ENCODE data around the gene ZNF142. TPM values are rescaled to one million over a fixed set of nuclear protein-coding genes. Genes with fewer than 3 reads are reported as not detected.

Gene ZNF142
- total RNA-seq, 1 experiment from 2014 or later = 35.5 TPM

DNA sequence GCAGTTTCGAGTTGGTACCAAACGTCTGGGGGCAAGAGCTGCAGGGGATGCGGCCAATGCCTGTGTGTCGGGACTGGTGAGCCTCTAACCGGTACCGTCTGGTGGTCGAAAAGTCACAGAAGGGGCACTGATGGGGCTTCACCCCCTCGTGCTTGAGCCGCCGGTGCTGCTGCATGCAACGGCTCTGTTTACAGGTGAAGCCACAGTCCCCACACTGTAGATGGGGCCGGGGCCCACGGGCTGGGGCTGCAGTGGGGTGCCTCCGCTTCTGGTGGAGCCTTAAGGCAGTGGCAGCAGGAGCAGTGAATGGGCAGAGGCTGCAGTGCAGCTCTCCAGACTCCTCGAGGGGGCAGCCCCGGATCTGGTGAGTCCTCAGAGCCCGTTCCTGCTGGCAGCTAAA is 16.6 kb downstream of the ZNF142 start:
- Histone ChIP-seq H3K4me2 (ENCODE audit: low read length) (no peak overlapping the region), H3K9ac (ENCODE audit: low read length) (no peak overlapping the region), H3K4me3 (ENCODE audit: low read length) (no peak overlapping the region), H3K9me2 (replicated peaks; ENCODE audit: low read length) (no peaks in the 10 kb centered on the region), H3K79me2 (ENCODE audit: low read length) (peaks cover 22% of the 10 kb centered on the region), H3F3A (ENCODE audit: low read length, unreplicated experiment) (no peaks in the 10 kb centered on the region), H2AFZ (ENCODE audit: low read length) (no peak overlapping the region), H3K36me3 (ENCODE audit: low read depth, low read length) (peaks cover 73% of the 10 kb centered on the region), H3K4me1 (ENCODE audit: insufficient read depth, low read length) (peaks cover 31% of the 10 kb centered on the region), H3K27ac (ENCODE audit: low read length) (no peak overlapping the region), H4K20me1 (ENCODE audit: low read length) (no peaks in the 10 kb centered on the region), H3K9me3 (ENCODE audit: low read length) (no peaks in the 10 kb centered on the region), H3K27me3 (ENCODE audit: low read length) (no peaks in the 10 kb centered on the region)
- no peak for DNase-seq
- intact Hi-C loops (cut with micrococcal nuclease) = no loop called here
- TF ChIP-seq EZH2 (IDR thresholded peaks at IDR 0.05; ENCODE audit: low read length, unreplicated experiment) = no peak
- TF ChIP-seq, protein P1, sequence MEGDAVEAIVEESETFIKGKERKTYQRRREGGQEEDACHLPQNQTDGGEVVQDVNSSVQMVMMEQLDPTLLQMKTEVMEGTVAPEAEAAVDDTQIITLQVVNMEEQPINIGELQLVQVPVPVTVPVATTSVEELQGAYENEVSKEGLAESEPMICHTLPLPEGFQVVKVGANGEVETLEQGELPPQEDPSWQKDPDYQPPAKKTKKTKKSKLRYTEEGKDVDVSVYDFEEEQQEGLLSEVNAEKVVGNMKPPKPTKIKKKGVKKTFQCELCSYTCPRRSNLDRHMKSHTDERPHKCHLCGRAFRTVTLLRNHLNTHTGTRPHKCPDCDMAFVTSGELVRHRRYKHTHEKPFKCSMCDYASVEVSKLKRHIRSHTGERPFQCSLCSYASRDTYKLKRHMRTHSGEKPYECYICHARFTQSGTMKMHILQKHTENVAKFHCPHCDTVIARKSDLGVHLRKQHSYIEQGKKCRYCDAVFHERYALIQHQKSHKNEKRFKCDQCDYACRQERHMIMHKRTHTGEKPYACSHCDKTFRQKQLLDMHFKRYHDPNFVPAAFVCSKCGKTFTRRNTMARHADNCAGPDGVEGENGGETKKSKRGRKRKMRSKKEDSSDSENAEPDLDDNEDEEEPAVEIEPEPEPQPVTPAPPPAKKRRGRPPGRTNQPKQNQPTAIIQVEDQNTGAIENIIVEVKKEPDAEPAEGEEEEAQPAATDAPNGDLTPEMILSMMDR (conservative IDR thresholded peaks at IDR 0.05; ENCODE audit: low read depth, low read length) = no peak
- no peak for TF ChIP-seq EZH2phosphoT487 (IDR thresholded peaks at IDR 0.05; ENCODE audit: borderline replicate concordance, low read length)
- ChIA-PET POLR2A (ENCODE audit: unreplicated experiment) (no interaction called here), CTCF (no interaction called here)
- ATAC-seq = no peak
- BruUV-seq (replicated peaks) = no TSS peak

DNA sequence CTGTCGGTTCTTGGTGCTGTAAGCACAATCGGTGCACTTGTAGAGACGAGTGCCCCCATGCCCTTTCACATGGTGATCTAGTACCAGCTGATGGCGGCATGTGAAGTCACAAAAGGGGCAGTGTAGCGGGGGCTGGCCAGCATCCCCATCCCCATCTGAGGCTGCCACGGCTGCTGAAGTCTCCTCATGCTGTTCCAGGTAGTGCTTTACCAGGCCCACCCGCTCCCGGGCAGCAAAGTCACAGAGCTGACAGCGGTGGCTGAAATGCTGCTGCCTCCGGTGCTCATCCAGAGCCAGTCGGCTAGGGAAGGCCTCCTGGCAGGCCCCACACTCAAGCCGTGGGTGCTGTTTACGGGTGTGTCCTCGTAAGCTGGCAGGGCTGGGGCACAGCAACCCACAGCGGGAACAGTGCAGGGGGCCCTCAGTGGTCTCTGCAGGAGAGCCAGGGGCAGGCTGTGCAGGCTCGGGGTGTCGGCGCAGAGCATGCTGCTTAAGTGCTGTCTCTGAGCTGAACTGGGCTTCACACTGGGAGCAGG is 17.2 kb downstream of the ZNF142 start:
- TF ChIP-seq EZH2 (IDR thresholded peaks at IDR 0.05; ENCODE audit: low read length, unreplicated experiment) = no peak
- TF ChIP-seq, protein P1 (conservative IDR thresholded peaks at IDR 0.05; ENCODE audit: low read depth, low read length) = no peak
- TF ChIP-seq EZH2phosphoT487 (IDR thresholded peaks at IDR 0.05; ENCODE audit: borderline replicate concordance, low read length) = no peak
- Histone ChIP-seq H2AFZ (ENCODE audit: low read length) (no peak overlapping the region), H3K4me3 (ENCODE audit: low read length) (no peak overlapping the region), H3K9me3 (ENCODE audit: low read length) (no peaks in the 10 kb centered on the region), H3F3A (ENCODE audit: low read length, unreplicated experiment) (no peaks in the 10 kb centered on the region), H3K79me2 (ENCODE audit: low read length) (peaks cover 16% of the 10 kb centered on the region), H3K36me3 (ENCODE audit: low read depth, low read length) (peaks cover 74% of the 10 kb centered on the region), H3K9ac (ENCODE audit: low read length) (no peak overlapping the region), H3K4me2 (ENCODE audit: low read length) (no peak overlapping the region), H3K4me1 (ENCODE audit: insufficient read depth, low read length) (peaks cover 31% of the 10 kb centered on the region), H3K27me3 (ENCODE audit: low read length) (no peaks in the 10 kb centered on the region), H3K9me2 (replicated peaks; ENCODE audit: low read length) (no peaks in the 10 kb centered on the region), H3K27ac (ENCODE audit: low read length) (no peak overlapping the region), H4K20me1 (ENCODE audit: low read length) (no peaks in the 10 kb centered on the region)
- CTCF ChIA-PET = no interaction called here
- intact Hi-C loops (cut with micrococcal nuclease) = no loop called here
- POLR2A ChIA-PET (ENCODE audit: unreplicated experiment) = no interaction called here
- no TSS peak for BruUV-seq (replicated peaks)
- DNase-seq (no peak), ATAC-seq (no peak)

DNA sequence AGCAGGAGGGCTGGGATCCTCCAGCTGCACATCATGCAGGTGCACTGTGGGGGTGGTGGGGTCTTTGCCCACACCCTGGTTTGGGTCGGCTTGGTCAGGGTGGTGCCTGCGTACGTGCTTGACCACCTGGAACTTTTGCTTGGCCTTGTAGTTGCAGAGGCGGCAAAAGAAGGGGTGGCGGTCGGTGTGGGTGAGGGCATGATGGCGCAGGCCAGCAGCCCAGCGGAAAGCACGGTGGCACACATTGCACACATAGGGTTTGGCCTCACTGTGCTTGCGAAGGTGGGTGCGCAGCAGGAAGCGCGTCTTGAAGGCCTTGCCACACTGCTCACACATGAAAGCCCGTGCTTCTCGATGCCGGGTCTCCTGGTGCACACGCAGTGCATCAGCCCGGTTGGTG is 21.1 kb downstream of the ZNF142 start:
- ATAC-seq (no peak), DNase-seq (no peak)
- BruUV-seq (replicated peaks) = no TSS peak
- TF ChIP-seq EZH2phosphoT487 (IDR thresholded peaks at IDR 0.05; ENCODE audit: borderline replicate concordance, low read length) (no peak), EZH2 (IDR thresholded peaks at IDR 0.05; ENCODE audit: low read length, unreplicated experiment) (no peak)
- TF ChIP-seq, protein P1 (conservative IDR thresholded peaks at IDR 0.05; ENCODE audit: low read depth, low read length) = no peak
- CTCF ChIA-PET = no interaction called here
- POLR2A ChIA-PET (ENCODE audit: unreplicated experiment) = no interaction called here
- Histone ChIP-seq H3K4me3 (ENCODE audit: low read length) (no peak overlapping the region), H3K9ac (ENCODE audit: low read length) (no peak overlapping the region), H3K4me2 (ENCODE audit: low read length) (no peak overlapping the region), H4K20me1 (ENCODE audit: low read length) (no peaks in the 10 kb centered on the region), H3K27ac (ENCODE audit: low read length) (no peak overlapping the region), H3K4me1 (ENCODE audit: insufficient read depth, low read length) (no peaks in the 10 kb centered on the region), H3K27me3 (ENCODE audit: low read length) (no peaks in the 10 kb centered on the region), H3K9me2 (replicated peaks; ENCODE audit: low read length) (no peaks in the 10 kb centered on the region), H3K79me2 (ENCODE audit: low read length) (peaks cover 2% of the 10 kb centered on the region), H3F3A (ENCODE audit: low read length, unreplicated experiment) (no peaks in the 10 kb centered on the region), H2AFZ (ENCODE audit: low read length) (no peak overlapping the region), H3K36me3 (ENCODE audit: low read depth, low read length) (peaks cover 82% of the 10 kb centered on the region), H3K9me3 (ENCODE audit: low read length) (no peaks in the 10 kb centered on the region)
- intact Hi-C loops (cut with micrococcal nuclease) = no loop called here
